ENCODE measurements around the gene FBXO11.
"Not testable (repeated sequence)": the region's sequence is repeated elsewhere in the genome, so short reads cannot be mapped to it uniquely, and the experiment has no call there.

FBXO11 gene

GRCh38 chr2:47897883-47898731 lies 8.2 kb downstream of the FBXO11 start:
- no peak for DNase-seq (ENCODE audit: low read depth in 2 of 2)

- not testable (repeated sequence) for DNase-seq (ENCODE audit: low read depth in 2 of 2)
These were observed 9.0 kb downstream of the FBXO11 start for GRCh38 chr2:47897191-47897882.

GRCh38 chr2:47896450-47896968 lies 9.8 kb downstream of the FBXO11 start:
- no peak for DNase-seq (ENCODE audit: low read depth in 2 of 2)

GRCh38 chr2:47893771-47894170 lies 12.5 kb downstream of the FBXO11 start:
- no peak for DNase-seq (ENCODE audit: low read depth in 2 of 2)

- DNase-seq (ENCODE audit: low read depth in 2 of 2) = no peak
These were observed 14.0 kb downstream of the FBXO11 start for GRCh38 chr2:47892338-47892730.

- DNase-seq (ENCODE audit: low read depth in 2 of 2) = no peak
These were observed 14.6 kb downstream of the FBXO11 start for GRCh38 chr2:47891369-47892337.

GRCh38 chr2:47890711-47891368 lies 15.5 kb downstream of the FBXO11 start:
- DNase-seq (ENCODE audit: low read depth in 2 of 2) = no peak

- no peak for DNase-seq (ENCODE audit: low read depth in 2 of 2)
These were observed 17.6 kb downstream of the FBXO11 start for GRCh38 chr2:47888581-47889280.

- DNase-seq (ENCODE audit: low read depth in 2 of 2) = no peak
These were observed 29.4 kb downstream of the FBXO11 start for GRCh38 chr2:47876912-47877311.

- DNase-seq (ENCODE audit: low read depth in 2 of 2) = no peak
These were observed 33.4 kb downstream of the FBXO11 start for GRCh38 chr2:47872941-47873340.

GRCh38 chr2:47870641-47871540 lies 35.4 kb downstream of the FBXO11 start:
- no peak for DNase-seq (ENCODE audit: low read depth in 2 of 2)

- no peak for DNase-seq (ENCODE audit: low read depth in 2 of 2)
These were observed 36.3 kb downstream of the FBXO11 start for GRCh38 chr2:47869859-47870595.

- no peak for DNase-seq (ENCODE audit: low read depth in 2 of 2)
These were observed 37.5 kb downstream of the FBXO11 start for GRCh38 chr2:47868611-47869352.

GRCh38 chr2:47867205-47867604 lies 39.1 kb downstream of the FBXO11 start:
- no peak for DNase-seq (ENCODE audit: low read depth in 2 of 2)

- no peak for DNase-seq (ENCODE audit: low read depth in 2 of 2)
These were observed 41.7 kb downstream of the FBXO11 start for GRCh38 chr2:47864566-47864965.

- DNase-seq (ENCODE audit: low read depth in 2 of 2) = no peak
These were observed 43.3 kb downstream of the FBXO11 start for GRCh38 chr2:47862949-47863348.

- DNase-seq (ENCODE audit: low read depth in 2 of 2) = not testable (repeated sequence)
These were observed 53.1 kb downstream of the FBXO11 start for GRCh38 chr2:47853067-47853777.

Measured in stimulated activated CD4-positive, alpha-beta T cell treated with anti-CD3 and anti-CD28 coated beads, Interleukin-4, amount 100 ng/mL, for 48 hours (primary cell).